ENCODE measurements around the gene KLK12.

The KLK12 gene

GRCh38 chr19:51044327-51044726 is 9.5 kb upstream of the KLK12 start:
- DNase-seq, result no peak

GRCh38 chr19:51043497-51043896 is 8.7 kb upstream of the KLK12 start:
- DNase-seq, result no peak

GRCh38 chr19:51040151-51040550 is 5.3 kb upstream of the KLK12 start:
- no peak for DNase-seq

- DNase-seq, result no peak
Observed at GRCh38 chr19:51036519-51036918, 1.7 kb upstream of the KLK12 start.

- no peak for DNase-seq
Observed at GRCh38 chr19:51031880-51032225, 2.9 kb downstream of the KLK12 start.

GRCh38 chr19:51031220-51031879 is 3.5 kb downstream of the KLK12 start:
- peak; percentile 18 for DNase-seq

GRCh38 chr19:51030631-51031030 is 4.2 kb downstream of the KLK12 start:
- DNase-seq, result no peak

- DNase-seq, result no peak
Observed at GRCh38 chr19:51029718-51030117, 5.1 kb downstream of the KLK12 start.

- DNase-seq, result no peak
Observed at GRCh38 chr19:51027873-51028272, 6.9 kb downstream of the KLK12 start.

- DNase-seq, result no peak
Observed at GRCh38 chr19:51027126-51027806, 7.5 kb downstream of the KLK12 start.

GRCh38 chr19:51026554-51026831 is 8.3 kb downstream of the KLK12 start, which contains the start of gene KLK11:
Gene KLK11 (minus strand): TSS chr19:51026616. CDS start chr19:51025631, 985 bp downstream.
- DNase-seq, result no peak

- DNase-seq, result no peak
Observed at GRCh38 chr19:51025809-51026553, 8.8 kb downstream of the KLK12 start.

GRCh38 chr19:51025401-51025800 is 9.4 kb downstream of the KLK12 start:
- DNase-seq, result no peak

GRCh38 chr19:51024924-51025323 is 9.9 kb downstream of the KLK12 start:
- peak; percentile 2 for DNase-seq

- DNase-seq, result peak; percentile 11
Observed at GRCh38 chr19:51023946-51024345, 10.9 kb downstream of the KLK12 start.

GRCh38 chr19:51022526-51022925 is 12.3 kb downstream of the KLK12 start:
- DNase-seq, result no peak

GRCh38 chr19:51020988-51021651 is 13.7 kb downstream of the KLK12 start:
- DNase-seq, result no peak

GRCh38 chr19:51019544-51019925 is 15.3 kb downstream of the KLK12 start, which contains the start of gene KLK10:
Gene KLK10 (minus strand): TSS chr19:51019709. CDS start chr19:51019130, 579 bp downstream.
- DNase-seq, result no peak

GRCh38 chr19:51018745-51019543 is 15.9 kb downstream of the KLK12 start:
- DNase-seq, result no peak

- DNase-seq, result no peak
Observed at GRCh38 chr19:51016798-51017683, 17.8 kb downstream of the KLK12 start.

GRCh38 chr19:51015691-51016267 is 19.0 kb downstream of the KLK12 start:
- no peak for DNase-seq

Data from activated CD4-positive, CD25-positive, alpha-beta regulatory T cell treated with anti-CD3 and anti-CD28 coated beads, Interleukin-2, amount 50 U/mL, for 72 hours (primary cell).